ENCODE data around the gene FLNC. TPM values are rescaled to one million over a fixed set of nuclear protein-coding genes. Genes with fewer than 3 reads are reported as not detected.
A peak's percentile ranks its signal among the peaks of the same experiment; 100 is the strongest.

Gene FLNC
- total and polyA plus RNA-seq, 3 experiments from 2014 or later, result not detected

DNA sequence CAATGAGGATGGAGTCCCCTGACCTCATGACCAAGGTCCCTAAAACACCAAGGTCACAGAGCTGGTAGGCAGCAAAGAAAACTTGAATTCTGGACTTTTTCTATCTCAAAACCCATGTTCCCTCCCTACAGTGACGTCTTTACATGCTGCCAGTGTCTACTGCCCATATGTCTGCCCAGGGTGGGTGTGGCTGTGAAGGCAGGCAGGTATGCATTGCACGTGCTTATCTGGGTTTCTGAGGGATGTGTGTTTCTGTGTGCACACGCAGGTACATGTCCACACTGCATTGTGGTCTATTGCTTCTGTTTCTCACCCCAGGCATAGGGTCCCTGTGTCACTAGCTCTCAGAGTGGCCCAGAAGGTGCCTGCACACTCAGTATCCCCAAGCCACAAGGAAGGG lies 45.9 kb downstream of the FLNC start:
- no peak for DNase-seq
- no peak overlapping the region for H3K27ac ChIP-seq (ENCODE audit: low read depth, low read length)
- Mint-ChIP-seq H3K9me3 (no peaks in the 10 kb centered on the region), H3K4me1 (no peaks in the 10 kb centered on the region), H3K36me3 (no peaks in the 10 kb centered on the region), H3K4me3 (no peak overlapping the region), H3K27me3 (no peaks in the 10 kb centered on the region), H3K27ac (no peak overlapping the region)
- no peaks in the 10 kb centered on the region for H3K27me3 ChIP-seq (ENCODE audit: insufficient read depth, low read length, poor library complexity, severe bottlenecking)
- H3K36me3 ChIP-seq (ENCODE audit: insufficient read depth, low read length), result no peaks in the 10 kb centered on the region
- ChIA-PET POLR2A (no interaction called here), CTCF (no interaction called here)
- no peaks in the 10 kb centered on the region for H3K9me3 ChIP-seq (ENCODE audit: low read length)
- H3K4me3 ChIP-seq (ENCODE audit: low read length), result no peak overlapping the region
- no peaks in the 10 kb centered on the region for H3K4me1 ChIP-seq (ENCODE audit: insufficient read depth, low read length)

GRCh38 chr7:128876586-128876977 lies 46.4 kb downstream of the FLNC start:
- H3K9me3 ChIP-seq (ENCODE audit: low read length), result no peaks in the 10 kb centered on the region
- DNase-seq, result peak in 1 of 5 donors; percentile 38
- no peak overlapping the region for H3K27ac Mint-ChIP-seq
- H3K4me1 Mint-ChIP-seq, result no peaks in the 10 kb centered on the region
- peaks cover 0 to 2% of the 10 kb centered on the region in 2 donors for H3K27me3 Mint-ChIP-seq
- H3K36me3 ChIP-seq (ENCODE audit: insufficient read depth, low read length), result no peaks in the 10 kb centered on the region
- no peak overlapping the region for H3K27ac ChIP-seq (ENCODE audit: low read depth, low read length)
- CTCF ChIA-PET, result no interaction called here
- no peaks in the 10 kb centered on the region for H3K4me1 ChIP-seq (ENCODE audit: insufficient read depth, low read length)
- H3K9me3 Mint-ChIP-seq, result no peaks in the 10 kb centered on the region
- H3K36me3 Mint-ChIP-seq, result no peaks in the 10 kb centered on the region
- POLR2A ChIA-PET, result no interaction called here
- H3K4me3 ChIP-seq (ENCODE audit: low read length), result no peak overlapping the region
- H3K4me3 Mint-ChIP-seq, result no peak overlapping the region
- H3K27me3 ChIP-seq (ENCODE audit: insufficient read depth, low read length, poor library complexity, severe bottlenecking), result no peaks in the 10 kb centered on the region

- no peaks in the 10 kb centered on the region for H3K9me3 Mint-ChIP-seq
- H3K27me3 ChIP-seq (ENCODE audit: insufficient read depth, low read length, poor library complexity, severe bottlenecking), result no peaks in the 10 kb centered on the region
- no peaks in the 10 kb centered on the region for H3K36me3 Mint-ChIP-seq
- H3K9me3 ChIP-seq (ENCODE audit: low read length), result no peaks in the 10 kb centered on the region
- DNase-seq, result peak in 1 of 5 donors; percentile 39
- H3K4me3 Mint-ChIP-seq, result no peak overlapping the region
- H3K4me1 ChIP-seq (ENCODE audit: insufficient read depth, low read length), result no peaks in the 10 kb centered on the region
- H3K27ac ChIP-seq (ENCODE audit: low read depth, low read length), result no peak overlapping the region
- H3K4me1 Mint-ChIP-seq, result no peaks in the 10 kb centered on the region
- H3K27me3 Mint-ChIP-seq, result peaks cover 0 to 2% of the 10 kb centered on the region in 2 donors
- H3K4me3 ChIP-seq (ENCODE audit: low read length), result no peak overlapping the region
- ChIA-PET CTCF (no interaction called here), POLR2A (no interaction called here)
- no peak overlapping the region for H3K27ac Mint-ChIP-seq
- no peaks in the 10 kb centered on the region for H3K36me3 ChIP-seq (ENCODE audit: insufficient read depth, low read length)
These were observed 47.0 kb downstream of the FLNC start for GRCh38 chr7:128876978-128877755.

DNA sequence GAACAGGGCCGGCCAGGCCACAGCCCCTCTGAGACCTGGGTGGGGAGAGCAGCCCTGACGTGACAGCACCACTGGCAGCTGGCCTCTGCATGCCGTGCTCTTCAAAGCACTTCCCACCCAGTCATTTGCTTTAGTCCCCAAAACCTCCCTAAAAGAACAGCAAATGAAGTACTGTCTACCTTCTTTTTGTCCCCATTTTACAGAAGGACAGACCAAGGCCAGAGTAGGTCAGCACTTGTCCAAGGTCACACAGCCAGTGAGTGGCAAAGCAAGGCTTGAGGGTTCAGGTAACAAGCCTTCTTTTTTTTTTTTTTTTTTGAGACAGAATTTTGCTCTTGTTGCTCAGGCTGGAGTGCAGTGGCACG lies 47.5 kb downstream of the FLNC start:
- H3K9me3 ChIP-seq (ENCODE audit: low read length), result no peaks in the 10 kb centered on the region
- H3K4me3 ChIP-seq (ENCODE audit: low read length), result no peak overlapping the region
- no peaks in the 10 kb centered on the region for H3K36me3 Mint-ChIP-seq
- ChIA-PET CTCF (no interaction called here), POLR2A (no interaction called here)
- no peaks in the 10 kb centered on the region for H3K9me3 Mint-ChIP-seq
- no peaks in the 10 kb centered on the region for H3K36me3 ChIP-seq (ENCODE audit: insufficient read depth, low read length)
- no peak overlapping the region for H3K27ac ChIP-seq (ENCODE audit: low read depth, low read length)
- no peak overlapping the region for H3K27ac Mint-ChIP-seq
- H3K4me1 ChIP-seq (ENCODE audit: insufficient read depth, low read length), result no peaks in the 10 kb centered on the region
- DNase-seq, result no peak
- H3K4me1 Mint-ChIP-seq, result no peaks in the 10 kb centered on the region
- no peaks in the 10 kb centered on the region for H3K27me3 ChIP-seq (ENCODE audit: insufficient read depth, low read length, poor library complexity, severe bottlenecking)
- H3K27me3 Mint-ChIP-seq, result peaks cover 0 to 2% of the 10 kb centered on the region in 2 donors
- H3K4me3 Mint-ChIP-seq, result no peak overlapping the region

DNA sequence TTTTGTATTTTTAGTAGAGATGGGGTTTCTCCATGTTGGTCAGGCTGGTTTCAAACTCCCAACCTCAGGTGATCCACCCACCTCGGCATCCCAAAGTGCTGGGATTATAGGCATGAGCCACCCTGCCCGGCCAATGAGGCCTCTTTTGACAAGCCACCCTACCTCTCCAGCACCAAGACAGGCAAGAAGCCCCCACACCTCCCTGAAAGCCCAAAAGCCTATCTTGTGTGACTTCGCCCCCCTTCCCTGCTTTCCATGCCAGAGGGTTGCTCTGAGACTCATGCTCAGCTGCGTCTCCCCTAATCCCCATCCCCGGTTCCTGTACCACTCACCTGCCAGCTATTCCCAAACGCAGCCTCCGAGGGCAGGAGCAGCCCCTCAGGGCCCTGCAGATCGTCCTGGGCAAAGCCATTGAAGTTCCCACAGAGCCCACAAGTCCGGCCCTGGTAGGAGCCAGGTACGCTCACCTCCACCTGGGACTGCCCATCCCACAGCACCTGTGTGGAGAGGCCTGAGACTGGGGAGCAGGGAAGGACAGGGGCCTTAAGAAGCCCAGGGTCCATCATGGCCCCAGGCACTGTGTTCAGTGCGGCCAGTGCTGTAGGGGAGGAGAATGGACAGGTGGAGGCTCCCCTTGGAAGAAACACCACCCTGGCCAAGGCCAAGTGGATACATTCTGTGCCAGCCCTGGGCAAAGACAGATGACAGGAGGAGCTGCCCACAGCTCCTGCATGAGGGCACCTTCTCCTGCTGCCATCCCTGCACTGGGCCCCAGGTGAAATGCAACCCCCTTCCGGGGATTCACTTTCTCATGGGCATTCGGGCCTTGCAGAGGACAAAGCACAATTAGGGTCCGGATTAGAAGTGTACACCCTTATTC lies 48.3 kb downstream of the FLNC start:
- POLR2A ChIA-PET, result no interaction called here
- Mint-ChIP-seq H3K4me3 (no peak overlapping the region), H3K27me3 (peaks cover 0 to 2% of the 10 kb centered on the region in 2 donors), H3K36me3 (no peaks in the 10 kb centered on the region), H3K27ac (peak overlapping the region in 1 of 8 donors; percentile 82), H3K9me3 (no peaks in the 10 kb centered on the region), H3K4me1 (peaks cover under 1 to 3% (median 2%) of the 10 kb centered on the region in 3 donors)
- no peaks in the 10 kb centered on the region for H3K27me3 ChIP-seq (ENCODE audit: insufficient read depth, low read length, poor library complexity, severe bottlenecking)
- peak in 1 of 5 donors; percentile 37 for DNase-seq
- no peaks in the 10 kb centered on the region for H3K4me1 ChIP-seq (ENCODE audit: insufficient read depth, low read length)
- H3K4me3 ChIP-seq (ENCODE audit: low read length), result no peak overlapping the region
- H3K9me3 ChIP-seq (ENCODE audit: low read length), result no peaks in the 10 kb centered on the region
- no peaks in the 10 kb centered on the region for H3K36me3 ChIP-seq (ENCODE audit: insufficient read depth, low read length)
- no peak overlapping the region for H3K27ac ChIP-seq (ENCODE audit: low read depth, low read length)
- CTCF ChIA-PET, result interaction anchor here (1.0 kb wide), 1 partner anchor 16 kb away, joined by 4 read pairs; the partner anchor contains the start of gene ATP6V1F

- POLR2A ChIA-PET, result no interaction called here
- H3K9me3 Mint-ChIP-seq, result no peaks in the 10 kb centered on the region
- H3K36me3 ChIP-seq (ENCODE audit: insufficient read depth, low read length), result no peaks in the 10 kb centered on the region
- peak in 1 of 5 donors; percentile 44 for DNase-seq
- no peak overlapping the region for H3K4me3 Mint-ChIP-seq
- CTCF ChIA-PET, result interaction anchor here (1.0 kb wide), 1 partner anchor 17 kb away, joined by 4 read pairs; the partner anchor contains the start of gene ATP6V1F
- no peaks in the 10 kb centered on the region for H3K4me1 ChIP-seq (ENCODE audit: insufficient read depth, low read length)
- H3K36me3 Mint-ChIP-seq, result no peaks in the 10 kb centered on the region
- H3K9me3 ChIP-seq (ENCODE audit: low read length), result no peaks in the 10 kb centered on the region
- H3K4me1 Mint-ChIP-seq, result peaks cover 3 to 9% (median 4%) of the 10 kb centered on the region in 3 donors
- H3K27me3 ChIP-seq (ENCODE audit: insufficient read depth, low read length, poor library complexity, severe bottlenecking), result no peaks in the 10 kb centered on the region
- H3K27ac ChIP-seq (ENCODE audit: low read depth, low read length), result no peak overlapping the region
- no peak overlapping the region for H3K4me3 ChIP-seq (ENCODE audit: low read length)
- H3K27ac Mint-ChIP-seq, result no peak overlapping the region
- H3K27me3 Mint-ChIP-seq, result peaks cover 0 to 2% of the 10 kb centered on the region in 2 donors
These were observed 49.3 kb downstream of the FLNC start for GRCh38 chr7:128879461-128879938.

DNA sequence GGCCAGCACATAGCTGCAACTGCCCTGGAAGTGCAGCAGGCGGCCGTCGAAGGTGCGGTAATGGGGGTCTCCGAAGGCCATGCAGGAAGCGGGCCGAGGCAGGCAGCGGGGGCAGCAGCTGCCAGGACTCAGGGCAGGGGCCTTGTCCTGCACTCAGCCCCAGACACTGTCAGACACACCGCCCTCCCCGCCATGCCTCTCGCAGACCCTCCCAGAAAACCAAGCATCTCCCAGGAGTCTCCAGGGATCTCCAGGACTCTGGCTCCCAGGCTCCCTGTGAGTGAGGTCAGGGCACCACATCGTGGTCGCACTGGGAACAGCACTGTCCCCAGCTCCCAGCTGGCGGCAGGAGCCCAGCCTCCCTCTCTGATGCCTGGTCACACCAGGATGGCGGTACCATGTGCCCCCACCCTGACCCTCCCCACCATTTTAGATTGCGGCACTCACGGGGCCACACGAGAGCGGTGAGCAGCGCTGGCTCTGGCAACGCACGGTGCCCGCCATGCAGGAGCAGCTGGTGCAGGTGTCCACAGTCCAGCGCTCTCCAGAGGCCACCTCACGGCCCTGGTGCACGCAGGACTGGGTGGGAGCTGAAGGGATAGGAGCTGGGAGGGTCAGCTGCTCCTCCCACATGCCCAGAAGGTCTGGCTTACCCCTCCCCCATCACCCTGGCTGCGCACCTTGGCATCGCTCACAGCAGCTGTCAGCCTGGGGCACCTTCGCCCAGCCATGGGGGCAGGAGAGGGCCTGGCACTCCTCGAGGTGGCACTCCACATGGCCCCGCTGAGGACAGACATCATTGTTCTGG lies 49.9 kb downstream of the FLNC start:
- CTCF ChIA-PET, result interaction anchor here (1.0 kb wide), 2 partner anchors 12 to 18 kb away, joined by 3 to 4 read pairs; partner anchors contain the start of gene ATP6V1F
- H3K36me3 ChIP-seq (ENCODE audit: insufficient read depth, low read length), result no peaks in the 10 kb centered on the region
- Mint-ChIP-seq H3K36me3 (no peaks in the 10 kb centered on the region), H3K9me3 (no peaks in the 10 kb centered on the region), H3K27me3 (peaks cover 0 to 4% of the 10 kb centered on the region in 2 donors), H3K4me1 (peaks cover 3 to 9% (median 4%) of the 10 kb centered on the region in 3 donors), H3K4me3 (no peak overlapping the region), H3K27ac (no peak overlapping the region)
- no peaks in the 10 kb centered on the region for H3K27me3 ChIP-seq (ENCODE audit: insufficient read depth, low read length, poor library complexity, severe bottlenecking)
- no peaks in the 10 kb centered on the region for H3K9me3 ChIP-seq (ENCODE audit: low read length)
- DNase-seq, result peak in 1 of 5 donors; percentile 44
- POLR2A ChIA-PET, result interaction anchor here (1.2 kb wide), 1 partner anchor 17 kb away, joined by 3 read pairs; the partner anchor contains the start of gene ATP6V1F
- H3K4me1 ChIP-seq (ENCODE audit: insufficient read depth, low read length), result no peaks in the 10 kb centered on the region
- H3K4me3 ChIP-seq (ENCODE audit: low read length), result no peak overlapping the region
- no peak overlapping the region for H3K27ac ChIP-seq (ENCODE audit: low read depth, low read length)
